ENCODE data around the gene HSPB6. TPM values are rescaled to one million over a fixed set of nuclear protein-coding genes. Genes with fewer than 3 reads are reported as not detected.

HSPB6 gene
- total and polyA plus RNA-seq, 7 donors = 4.4 to 275 (median 59.4) TPM

DNA sequence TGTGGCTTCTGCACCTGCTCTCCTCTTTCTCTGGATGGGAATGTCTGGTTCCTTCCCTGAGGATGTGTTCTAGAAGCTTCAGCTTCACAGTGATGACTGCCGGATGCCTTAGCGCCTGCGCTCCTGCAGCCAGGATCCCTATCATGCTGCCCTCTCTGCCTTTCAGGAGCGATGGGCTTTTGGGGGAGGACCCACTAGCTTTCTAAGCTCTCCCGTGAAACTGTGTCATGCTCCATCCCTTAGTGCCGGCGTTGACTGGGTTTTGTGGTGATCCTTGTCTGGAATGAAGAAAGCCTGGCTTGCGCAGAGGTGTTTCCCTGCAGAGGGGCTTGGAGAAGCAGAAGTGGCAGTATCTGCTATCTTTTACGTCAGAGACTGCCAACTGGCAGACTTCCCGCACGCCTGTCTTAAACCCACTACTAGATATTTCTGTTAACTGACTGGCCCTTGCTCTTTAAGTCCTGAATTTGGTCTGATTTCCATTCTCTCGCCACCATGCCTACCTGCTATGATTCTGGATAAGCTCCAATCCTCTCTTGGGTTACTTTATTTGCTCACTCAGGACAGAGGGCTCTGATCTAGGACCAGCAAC lies 42.8 kb downstream of the HSPB6 start:
- TF ChIP-seq POLR2AphosphoS5 (IDR thresholded peaks at IDR 0.05) (no peak), POLR2A (IDR thresholded peaks at IDR 0.05) (no peak), EP300 (IDR thresholded peaks at IDR 0.05) (no peak)
- TF ChIP-seq, protein P1, sequence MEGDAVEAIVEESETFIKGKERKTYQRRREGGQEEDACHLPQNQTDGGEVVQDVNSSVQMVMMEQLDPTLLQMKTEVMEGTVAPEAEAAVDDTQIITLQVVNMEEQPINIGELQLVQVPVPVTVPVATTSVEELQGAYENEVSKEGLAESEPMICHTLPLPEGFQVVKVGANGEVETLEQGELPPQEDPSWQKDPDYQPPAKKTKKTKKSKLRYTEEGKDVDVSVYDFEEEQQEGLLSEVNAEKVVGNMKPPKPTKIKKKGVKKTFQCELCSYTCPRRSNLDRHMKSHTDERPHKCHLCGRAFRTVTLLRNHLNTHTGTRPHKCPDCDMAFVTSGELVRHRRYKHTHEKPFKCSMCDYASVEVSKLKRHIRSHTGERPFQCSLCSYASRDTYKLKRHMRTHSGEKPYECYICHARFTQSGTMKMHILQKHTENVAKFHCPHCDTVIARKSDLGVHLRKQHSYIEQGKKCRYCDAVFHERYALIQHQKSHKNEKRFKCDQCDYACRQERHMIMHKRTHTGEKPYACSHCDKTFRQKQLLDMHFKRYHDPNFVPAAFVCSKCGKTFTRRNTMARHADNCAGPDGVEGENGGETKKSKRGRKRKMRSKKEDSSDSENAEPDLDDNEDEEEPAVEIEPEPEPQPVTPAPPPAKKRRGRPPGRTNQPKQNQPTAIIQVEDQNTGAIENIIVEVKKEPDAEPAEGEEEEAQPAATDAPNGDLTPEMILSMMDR (IDR thresholded peaks at IDR 0.05) = no peak
- DNase-seq = no peak
- H3K27me3 ChIP-seq = no peaks in the 10 kb centered on the region
- H3K4me3 ChIP-seq = no peak overlapping the region
- H3K4me1 ChIP-seq = peaks cover 0 to 22% (median 18%) of the 10 kb centered on the region in 4 donors
- intact Hi-C loops (cut with DNase I) = no loop called here
- WGBS, 2 donors = 79 to 85% methylated on average over 12 of the region's 12 CpGs
- no peak overlapping the region for H3K27ac ChIP-seq
- no peaks in the 10 kb centered on the region for H3K9me3 ChIP-seq
- no peaks in the 10 kb centered on the region for H3K36me3 ChIP-seq

DNA sequence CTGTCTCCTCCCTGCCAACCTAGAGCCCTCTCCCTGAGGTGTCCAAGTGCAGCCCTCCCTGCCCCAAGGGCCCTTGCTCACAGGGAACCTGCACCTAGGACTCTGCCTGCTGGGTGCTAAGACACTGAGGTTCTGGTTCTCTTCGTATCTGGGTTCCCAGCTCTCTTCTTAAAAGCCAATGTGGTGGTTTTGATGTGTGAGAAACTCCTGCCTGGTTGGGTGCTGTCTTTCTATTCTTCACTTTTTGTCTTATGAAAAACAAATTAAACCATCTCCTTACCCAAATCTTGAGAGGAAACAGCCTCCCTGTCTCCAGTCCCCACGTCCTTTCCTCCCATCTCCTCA lies 43.4 kb downstream of the HSPB6 start:
- Histone ChIP-seq H3K4me1 (peaks cover 0 to 17% (median 13%) of the 10 kb centered on the region in 4 donors), H3K27me3 (no peaks in the 10 kb centered on the region), H3K36me3 (no peaks in the 10 kb centered on the region), H3K27ac (no peak overlapping the region), H3K9me3 (no peaks in the 10 kb centered on the region), H3K4me3 (no peak overlapping the region)
- TF ChIP-seq POLR2AphosphoS5 (IDR thresholded peaks at IDR 0.05) (no peak), EP300 (IDR thresholded peaks at IDR 0.05) (no peak), POLR2A (IDR thresholded peaks at IDR 0.05) (no peak)
- TF ChIP-seq, protein P1 (IDR thresholded peaks at IDR 0.05) = no peak
- intact Hi-C loops (cut with DNase I) = no loop called here
- no peak for DNase-seq
- 69 to 86% methylated on average over 2 of the region's 2 CpGs for WGBS, 2 donors

GRCh38 chr19:35712567-35713505 lies 44.0 kb downstream of the HSPB6 start:
- intact Hi-C loops (cut with DNase I) = no loop called here
- H3K4me3 ChIP-seq = no peak overlapping the region
- no peaks in the 10 kb centered on the region for H3K9me3 ChIP-seq
- no peaks in the 10 kb centered on the region for H3K27me3 ChIP-seq
- no peak for TF ChIP-seq EP300 (IDR thresholded peaks at IDR 0.05)
- no peak for TF ChIP-seq POLR2A (IDR thresholded peaks at IDR 0.05)
- TF ChIP-seq POLR2AphosphoS5 (IDR thresholded peaks at IDR 0.05) = no peak
- TF ChIP-seq, protein P1 (IDR thresholded peaks at IDR 0.05) = no peak
- H3K4me1 ChIP-seq = peaks cover 0 to 15% (median 13%) of the 10 kb centered on the region in 4 donors
- no peak overlapping the region for H3K27ac ChIP-seq
- no peak for DNase-seq
- no peaks in the 10 kb centered on the region for H3K36me3 ChIP-seq
- 73 to 81% methylated on average over 11 of the region's 11 CpGs for WGBS, 2 donors

GRCh38 chr19:35710784-35711723 lies 45.8 kb downstream of the HSPB6 start:
- Histone ChIP-seq H3K9me3 (no peaks in the 10 kb centered on the region), H3K4me3 (no peak overlapping the region), H3K36me3 (no peaks in the 10 kb centered on the region), H3K27ac (no peak overlapping the region), H3K27me3 (no peaks in the 10 kb centered on the region), H3K4me1 (peaks cover 0 to 9% (median 8%) of the 10 kb centered on the region in 4 donors)
- WGBS, 2 donors = 58 to 61% methylated on average over 13 of the region's 13 CpGs
- DNase-seq = no peak
- TF ChIP-seq, protein P1 (IDR thresholded peaks at IDR 0.05) = no peak
- TF ChIP-seq POLR2A (IDR thresholded peaks at IDR 0.05) (no peak), EP300 (IDR thresholded peaks at IDR 0.05) (no peak), POLR2AphosphoS5 (IDR thresholded peaks at IDR 0.05) (no peak)
- intact Hi-C loops (cut with DNase I) = no loop called here

All from sigmoid colon (tissue), 7 donors.